Stimulated activated CD8-positive, alpha-beta memory T cell treated with anti-CD3 and anti-CD28 coated beads, Interleukin-4, amount 100 ng/mL, for 1 hour (primary cell): Measurements from ENCODE around the gene FBXW11.
A peak's percentile ranks its signal among the peaks of the same experiment; 100 is the strongest.
"Not testable (repeated sequence)": the region's sequence is repeated elsewhere in the genome, so short reads cannot be mapped to it uniquely, and the experiment has no call there.

Experiments used
- DNase-seq, 2 donors: peaks; one replicate each; pipeline ENCODE4 v3.0.0-alpha.2; 2020; ENCODE audit warnings: low read depth in 2 of 2, low spot score in 1 of 2

FBXW11 gene

DNA sequence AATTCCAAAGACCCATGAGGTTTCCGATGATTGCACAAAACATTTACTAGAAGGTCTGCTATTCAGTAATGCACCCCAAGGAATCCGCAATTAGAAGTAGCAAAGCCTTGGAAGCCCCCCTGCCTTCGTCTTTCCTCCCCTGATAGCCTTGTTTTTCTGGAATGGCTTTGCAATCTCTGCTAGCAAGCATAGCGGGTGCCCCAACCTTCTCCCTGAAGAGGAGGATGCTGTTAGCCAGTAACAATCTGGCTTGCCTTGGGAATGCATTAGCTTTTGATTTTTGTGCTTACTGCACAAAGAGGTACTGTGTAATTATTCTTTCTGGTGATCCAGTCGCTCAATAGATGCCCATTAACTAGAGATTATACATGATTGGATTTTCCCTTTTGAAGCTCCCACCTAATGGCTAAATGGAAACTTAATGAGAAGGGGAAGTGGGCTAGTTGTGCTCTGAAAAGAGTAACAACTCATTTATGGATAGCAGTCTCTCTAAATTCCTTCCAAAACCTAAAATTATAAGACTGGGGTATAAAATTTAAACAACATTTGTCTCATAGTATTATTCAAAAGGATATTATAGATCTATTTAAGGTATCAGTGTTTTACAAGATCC, 91.6 kb downstream of the FBXW11 start:
- DNase-seq, result no peak

GRCh38 chr5:171913987-171914273, 92.5 kb downstream of the FBXW11 start:
- no peak for DNase-seq

DNA sequence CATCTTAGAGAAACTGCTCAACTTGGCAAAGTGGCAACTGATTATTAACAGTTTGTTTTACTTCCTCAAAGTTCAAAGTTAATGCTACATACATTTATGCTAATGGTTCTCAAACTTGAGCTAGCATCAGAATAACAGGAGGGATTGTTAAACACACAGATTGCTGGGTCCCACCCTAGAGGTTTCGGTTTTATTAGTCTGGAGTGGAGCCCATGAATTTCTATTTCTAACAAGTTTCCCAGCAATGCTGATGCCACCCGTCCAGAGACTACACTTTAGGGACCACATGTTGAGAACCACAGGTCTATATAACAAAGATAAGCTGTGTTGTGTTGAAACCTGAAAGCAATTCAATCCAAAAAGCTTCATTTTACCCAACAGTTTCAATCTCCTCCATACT, 95.3 kb downstream of the FBXW11 start:
- DNase-seq, result no peak

- DNase-seq, result no peak
Measured at GRCh38 chr5:171908638-171909037, 97.8 kb downstream of the FBXW11 start.

GRCh38 chr5:171907725-171908343, 98.6 kb downstream of the FBXW11 start:
- peak in 1 of 2 donors; percentile 7 for DNase-seq

DNA sequence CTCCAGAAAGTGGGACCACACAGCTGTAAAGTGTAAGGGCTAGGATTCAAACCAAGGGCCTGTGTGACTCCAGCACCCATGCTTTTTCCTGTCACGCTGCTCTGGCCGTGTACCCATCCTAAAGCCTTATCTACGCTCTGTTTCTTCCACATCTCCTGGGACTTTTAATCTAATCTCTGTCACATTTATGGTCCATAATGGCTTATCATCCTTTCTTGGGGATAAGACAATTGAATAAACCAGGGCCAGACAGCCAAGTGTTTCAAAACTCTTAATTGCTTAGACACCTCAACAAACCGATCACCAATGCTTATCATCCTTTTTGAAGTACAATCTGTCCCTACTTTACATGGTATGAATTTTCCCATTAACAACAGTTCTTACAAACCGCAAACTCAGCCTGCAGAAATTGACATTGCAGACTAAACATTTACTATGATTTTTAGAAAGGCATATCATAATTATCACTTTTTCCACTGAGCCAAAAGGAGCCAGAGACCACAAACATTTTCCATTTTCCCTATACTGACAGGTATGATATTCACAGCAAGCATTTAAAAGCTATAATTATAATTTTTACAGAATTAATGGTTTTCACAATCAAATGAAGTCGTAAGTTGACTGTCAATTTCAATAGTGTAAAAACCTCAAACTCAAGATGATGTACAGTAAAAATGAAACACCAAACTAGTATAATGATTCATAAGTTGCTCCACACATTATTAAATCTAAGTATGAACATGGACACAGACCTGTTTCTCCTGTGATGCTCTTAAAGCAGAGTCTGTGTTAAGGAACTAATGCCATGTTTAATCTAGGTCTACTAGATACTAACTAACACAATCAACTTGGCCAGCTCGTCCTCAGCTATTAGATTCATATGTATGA, 99.5 kb downstream of the FBXW11 start:
- no peak for DNase-seq

DNA sequence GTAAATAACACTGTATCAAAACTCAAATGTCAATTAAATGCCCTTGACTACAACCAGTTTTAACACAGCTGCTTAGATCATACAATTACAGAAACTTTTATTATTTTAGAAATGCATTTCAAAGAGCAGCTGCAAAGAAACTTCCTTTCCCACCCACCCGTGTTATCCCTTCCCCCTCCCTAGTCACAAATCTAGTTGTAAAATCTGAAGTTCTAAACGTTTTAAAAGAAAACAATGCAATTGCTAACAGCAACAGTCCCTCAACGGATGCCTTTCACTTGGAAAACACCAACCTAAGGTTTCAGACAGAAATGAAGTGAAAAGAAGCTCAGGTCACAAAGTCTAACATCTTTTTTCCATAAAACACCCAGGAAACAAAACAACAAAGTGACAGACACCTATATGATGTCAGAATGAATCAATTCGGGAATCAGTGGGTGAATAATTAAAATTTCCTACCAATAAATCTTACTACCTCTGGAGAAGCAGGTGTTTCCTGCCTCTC, 100.3 kb downstream of the FBXW11 start:
- no peak for DNase-seq

DNA sequence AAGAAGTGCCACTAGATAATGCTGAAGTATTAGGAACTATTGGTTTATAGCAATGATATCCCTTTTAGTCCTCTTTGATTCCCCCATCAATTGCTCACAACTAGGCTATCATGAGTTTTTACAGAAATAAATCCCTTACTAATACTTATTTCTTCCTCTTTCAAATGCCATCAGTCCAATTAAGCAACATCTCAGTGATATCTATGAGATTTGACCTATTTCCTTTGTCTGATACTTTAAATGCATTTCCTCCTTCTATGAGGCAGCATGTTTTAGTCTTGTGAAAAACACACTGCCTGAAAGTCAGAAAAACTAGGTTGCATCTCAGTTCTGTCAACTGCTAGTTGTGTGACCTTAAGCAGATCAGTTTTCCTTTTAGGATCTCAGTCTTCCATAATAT, 101.6 kb downstream of the FBXW11 start:
- DNase-seq, result no peak

DNA sequence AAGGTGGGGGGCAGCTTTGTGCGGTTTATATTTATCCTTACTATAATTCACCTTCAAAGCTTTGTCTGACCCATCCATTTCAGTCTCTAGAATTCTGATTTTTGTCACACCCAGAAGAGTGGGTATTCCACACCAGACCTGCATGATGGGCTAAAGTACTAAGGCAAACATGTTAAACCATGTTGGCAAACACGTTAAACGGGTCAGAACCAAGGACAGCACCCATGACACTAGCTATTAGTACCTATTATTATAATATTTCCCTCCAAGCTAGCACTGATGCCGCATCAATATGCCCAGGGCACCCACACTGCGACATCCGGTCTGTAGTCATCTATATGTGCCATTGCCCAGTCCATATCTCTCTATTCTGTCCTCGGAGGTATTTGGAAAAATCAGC, 104.7 kb downstream of the FBXW11 start:
- DNase-seq, result no peak

DNA sequence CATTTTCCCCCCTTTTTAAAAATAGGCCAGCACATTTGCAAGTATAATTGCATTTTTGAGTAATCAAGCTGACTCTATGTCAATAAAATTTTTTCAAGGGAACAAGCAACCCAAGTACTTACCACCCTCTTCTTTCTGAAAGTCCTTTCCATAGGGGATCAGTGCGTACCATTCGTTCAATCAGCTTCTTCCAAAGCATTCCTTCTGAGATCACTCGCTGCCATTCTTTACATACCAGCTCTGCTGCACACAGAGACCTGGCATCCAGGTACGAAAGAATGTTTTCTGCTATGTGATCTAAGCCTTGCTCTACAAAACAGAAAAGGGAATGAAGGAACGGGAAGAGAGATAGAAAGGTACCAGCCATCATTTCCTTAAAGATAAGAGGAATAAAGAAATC, 106.6 kb downstream of the FBXW11 start:
- DNase-seq, result no peak

DNA sequence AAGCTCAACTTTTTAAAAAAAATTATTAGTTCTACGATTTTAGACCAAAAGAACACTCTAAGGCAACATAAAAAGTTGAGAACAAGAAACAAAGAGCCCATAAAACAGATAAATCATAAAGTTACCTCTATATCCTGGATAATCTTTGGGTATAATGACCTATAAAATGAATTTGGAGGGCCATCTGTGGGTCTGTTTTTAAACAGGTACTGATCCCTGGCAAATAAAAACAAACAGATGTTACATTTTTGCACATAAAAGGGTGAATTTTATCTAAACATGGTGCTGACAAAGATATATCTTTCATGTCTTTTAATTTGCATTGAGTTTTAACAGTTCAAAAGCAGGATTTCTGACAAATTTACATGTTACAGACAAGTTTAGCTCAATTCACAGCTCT, 107.6 kb downstream of the FBXW11 start:
- no peak for DNase-seq

- DNase-seq, result no peak
Measured at GRCh38 chr5:171898386-171898785, 108.1 kb downstream of the FBXW11 start.

DNA sequence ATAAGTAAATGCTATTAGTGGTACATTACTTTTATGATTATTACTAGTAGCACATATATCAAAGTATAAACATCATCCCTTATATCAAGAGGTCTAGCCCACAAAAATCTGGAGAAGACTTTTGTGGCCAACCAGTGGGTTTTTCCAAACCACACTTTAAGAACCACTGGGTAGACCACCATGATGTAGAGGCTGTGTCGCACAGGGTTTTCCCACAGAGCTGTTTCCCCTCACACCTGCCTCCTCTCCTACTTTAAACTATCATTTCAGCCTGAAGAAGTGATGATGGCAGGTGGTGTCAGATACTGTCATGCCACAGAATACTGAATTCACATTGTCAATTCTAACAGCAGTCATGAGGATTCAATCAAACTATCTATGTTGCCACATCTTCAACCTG, 109.2 kb downstream of the FBXW11 start:
- no peak for DNase-seq

GRCh38 chr5:171895081-171895480, 111.4 kb downstream of the FBXW11 start:
- no peak for DNase-seq

DNA sequence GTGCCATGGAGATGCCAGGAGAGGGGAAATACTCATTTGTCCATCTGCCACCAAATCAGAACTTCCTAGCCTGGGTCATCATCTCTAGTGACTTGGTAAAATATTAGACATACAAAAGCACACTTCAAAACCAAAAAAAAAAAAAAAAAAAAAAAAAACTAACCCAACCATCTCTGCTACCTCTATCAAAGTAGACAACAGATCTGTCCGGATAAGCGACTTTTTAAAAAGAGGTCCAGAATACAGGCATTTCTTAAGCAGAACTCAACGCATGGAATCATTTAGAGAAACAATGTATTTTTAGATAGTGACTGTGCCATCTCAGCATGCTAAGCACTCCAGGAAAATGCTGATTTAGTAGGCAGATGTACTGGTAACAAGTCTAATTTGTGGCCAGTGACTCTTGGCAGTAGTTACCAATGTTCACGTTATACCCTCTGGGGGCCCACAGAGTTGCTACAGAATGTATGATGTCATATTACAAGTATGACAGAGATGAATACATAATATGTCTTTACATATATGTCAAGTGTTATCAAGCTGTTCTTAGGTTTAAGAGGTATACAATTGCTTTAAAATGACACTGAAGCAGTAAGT, 113.0 kb downstream of the FBXW11 start:
- no peak for DNase-seq

GRCh38 chr5:171891595-171891994, 114.8 kb downstream of the FBXW11 start:
- no peak for DNase-seq

GRCh38 chr5:171891150-171891549, 115.3 kb downstream of the FBXW11 start:
- no peak for DNase-seq

GRCh38 chr5:171888051-171888481, 118.4 kb downstream of the FBXW11 start:
- DNase-seq, result no peak

GRCh38 chr5:171886037-171886436, 120.4 kb downstream of the FBXW11 start:
- DNase-seq, result not testable (repeated sequence)

DNA sequence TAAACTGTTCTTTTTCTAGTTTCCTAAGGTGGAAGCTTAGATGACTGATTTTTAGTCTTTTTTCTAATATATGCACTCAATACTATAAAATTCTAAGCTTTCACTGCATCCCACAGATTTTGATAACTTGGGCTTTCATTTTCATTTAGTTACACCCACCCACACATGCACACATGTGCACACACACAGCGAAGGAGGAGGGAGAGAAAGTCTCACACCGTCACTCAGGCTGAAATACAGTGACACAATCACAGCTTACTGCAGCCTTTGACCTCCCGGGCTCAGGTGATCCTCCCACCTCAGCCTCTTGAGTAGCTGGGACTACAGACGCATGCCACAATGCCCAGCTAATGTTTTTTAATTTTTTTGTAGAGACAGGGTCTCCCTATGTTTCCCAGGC, 124.3 kb downstream of the FBXW11 start:
- DNase-seq, result no peak

GRCh38 chr5:171874234-171874633, 132.2 kb downstream of the FBXW11 start:
- no peak for DNase-seq

DNA sequence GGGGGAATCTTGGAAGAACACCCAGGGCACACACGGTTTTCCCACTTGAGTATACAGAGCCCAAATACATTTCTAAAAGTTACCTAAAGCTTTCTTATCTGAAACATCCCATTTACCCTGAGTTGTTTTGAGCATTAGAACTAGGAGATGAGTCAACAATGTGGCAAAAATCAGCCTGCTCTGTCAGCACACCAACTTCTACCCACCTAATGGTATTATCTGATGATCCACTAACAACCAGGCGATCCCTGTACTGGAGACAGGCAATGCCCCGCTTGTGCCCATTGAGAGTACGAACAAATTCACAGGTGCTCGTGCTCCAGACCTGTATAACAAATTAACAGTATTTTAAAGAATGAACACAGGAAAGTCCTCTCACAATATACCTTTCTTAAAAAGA, 133.8 kb downstream of the FBXW11 start:
- no peak for DNase-seq
